Left ventricle myocardium inferior (tissue), 1 donor: ENCODE data around the gene DCHS1. TPM values are rescaled to one million over a fixed set of nuclear protein-coding genes. Genes with fewer than 3 reads are reported as not detected.

Experiments
- DNase-seq: peaks from one replicate; pipeline ENCODE4 v3.0.0-alpha.2; 2020
- H3K27ac ChIP-seq: fragments of 200-600 bp; replicated peaks from 2 replicates; pipeline ENCODE4 v1.8.0; 2021
- H3K27me3 ChIP-seq: fragments of 200-600 bp; 2 replicates; pipeline ENCODE4 v1.8.0; 2021; ENCODE audit warnings: low read depth
- H3K36me3 ChIP-seq: fragments of 200-600 bp; 2 replicates; pipeline ENCODE4 v1.8.0; 2021
- H3K4me1 ChIP-seq: fragments of 200-600 bp; 2 replicates; pipeline ENCODE4 v1.8.0; 2021
- H3K4me3 ChIP-seq: fragments of 200-600 bp; 2 replicates; pipeline ENCODE4 v1.8.0; 2021; ENCODE audit warnings: mild to moderate bottlenecking, moderate library complexity
- H3K9me3 ChIP-seq: fragments of 200-600 bp; replicated peaks from 2 replicates; pipeline ENCODE4 v1.8.0; 2021
- intact Hi-C: fragments of 100-400 bp; cut with micrococcal nuclease; formaldehyde crosslinking; loops from one replicate; pipeline ENCODE4 v1.11.0; 2022
- total RNA-seq: library from RNA; stranded (reverse); fragmentation: NEBNext Ultra II Directional; extraction: Animal tissue kit (Norgen Biotek cat#: 25700); gene quantifications from one replicate; pipeline ENCODE4 v1.2.1, GENCODE V29; 2021
- TF ChIP-seq, protein P1 (sequence below): fragments of 200-600 bp; IDR thresholded peaks from 2 replicates; pipeline ENCODE4 v1.8.0; 2021; ENCODE audit warnings: antibody characterized with exemption, mild to moderate bottlenecking, borderline replicate concordance
- donor health status: DM: no; HTN: yes; CAD: no; lungs with severe emphysema.

DCHS1 gene
- total RNA-seq, 1 donor from 2014 or later: 9.5 TPM

DNA sequence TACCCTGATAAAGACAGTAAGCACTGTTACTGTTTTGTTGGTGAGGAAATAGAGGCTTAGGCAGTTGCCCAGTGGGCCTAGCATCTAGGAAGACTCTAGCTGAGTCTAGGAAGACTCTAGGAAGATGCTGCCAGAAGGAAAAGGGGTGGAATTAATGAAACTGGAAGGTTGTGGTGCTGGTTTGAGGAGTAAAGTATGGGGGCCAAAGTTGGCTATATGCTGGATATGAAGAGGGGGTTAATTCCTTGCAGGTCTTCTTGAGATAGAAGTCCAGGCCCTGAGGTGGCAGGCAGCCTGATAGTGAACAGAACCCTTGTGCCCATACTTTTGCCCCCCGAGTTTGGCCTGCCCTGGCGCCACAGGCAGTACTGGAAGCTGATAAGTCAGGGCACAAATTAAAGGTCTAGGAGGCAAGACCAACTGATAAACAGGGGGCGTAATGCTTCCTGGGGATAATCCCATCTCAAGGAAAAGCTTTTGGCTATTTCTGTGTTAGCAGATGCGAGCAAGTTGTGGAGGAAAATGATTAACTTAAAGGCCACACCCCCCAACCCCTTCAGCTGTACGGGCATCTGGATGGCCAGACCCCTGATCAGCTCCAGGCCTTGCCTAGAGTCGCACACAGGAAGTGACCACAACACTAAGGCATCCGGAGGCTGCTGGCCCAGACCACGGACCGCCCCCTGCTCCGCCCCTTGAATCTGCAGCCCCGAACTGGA lies 49.0 kb downstream of the DCHS1 start:
- Histone ChIP-seq H3K36me3 (peaks cover 38% of the 10 kb centered on the region), H3K4me3 (peak overlapping the region; percentile 90), H3K27me3 (no peaks in the 10 kb centered on the region), H3K27ac (peak overlapping the region; percentile 98), H3K9me3 (no peaks in the 10 kb centered on the region), H3K4me1 (peaks cover 98% of the 10 kb centered on the region)
- peak; percentile 95 for DNase-seq
- TF ChIP-seq, protein P1, sequence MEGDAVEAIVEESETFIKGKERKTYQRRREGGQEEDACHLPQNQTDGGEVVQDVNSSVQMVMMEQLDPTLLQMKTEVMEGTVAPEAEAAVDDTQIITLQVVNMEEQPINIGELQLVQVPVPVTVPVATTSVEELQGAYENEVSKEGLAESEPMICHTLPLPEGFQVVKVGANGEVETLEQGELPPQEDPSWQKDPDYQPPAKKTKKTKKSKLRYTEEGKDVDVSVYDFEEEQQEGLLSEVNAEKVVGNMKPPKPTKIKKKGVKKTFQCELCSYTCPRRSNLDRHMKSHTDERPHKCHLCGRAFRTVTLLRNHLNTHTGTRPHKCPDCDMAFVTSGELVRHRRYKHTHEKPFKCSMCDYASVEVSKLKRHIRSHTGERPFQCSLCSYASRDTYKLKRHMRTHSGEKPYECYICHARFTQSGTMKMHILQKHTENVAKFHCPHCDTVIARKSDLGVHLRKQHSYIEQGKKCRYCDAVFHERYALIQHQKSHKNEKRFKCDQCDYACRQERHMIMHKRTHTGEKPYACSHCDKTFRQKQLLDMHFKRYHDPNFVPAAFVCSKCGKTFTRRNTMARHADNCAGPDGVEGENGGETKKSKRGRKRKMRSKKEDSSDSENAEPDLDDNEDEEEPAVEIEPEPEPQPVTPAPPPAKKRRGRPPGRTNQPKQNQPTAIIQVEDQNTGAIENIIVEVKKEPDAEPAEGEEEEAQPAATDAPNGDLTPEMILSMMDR: no peak
- intact Hi-C loops: loop anchor here (2.0 kb wide), 1 partner anchor 76 kb away; the partner anchor contains the start of gene MRPL17

DNA sequence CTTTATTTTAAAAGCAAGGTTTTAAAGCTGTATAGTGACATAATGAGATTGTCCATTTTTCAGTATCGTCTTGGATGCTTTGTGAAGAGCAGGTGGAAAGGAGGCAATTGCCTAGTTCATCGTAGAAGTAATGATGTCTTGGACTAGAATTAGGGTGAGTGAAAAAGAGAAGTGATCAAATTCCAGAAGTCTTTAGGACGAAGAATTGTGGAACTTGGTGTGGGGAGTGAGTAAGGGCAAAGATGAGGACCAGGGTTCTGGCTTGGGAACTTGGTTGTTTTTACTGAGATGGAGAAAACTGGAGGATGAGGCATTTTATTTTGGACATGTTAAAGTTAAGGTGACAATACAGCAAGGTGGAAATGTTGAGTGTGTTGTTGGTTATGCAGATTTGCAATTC lies 50.8 kb downstream of the DCHS1 start:
- no peak for DNase-seq
- no peaks in the 10 kb centered on the region for H3K27me3 ChIP-seq
- peak overlapping the region; percentile 98 for H3K27ac ChIP-seq
- H3K4me1 ChIP-seq: peaks cover 98% of the 10 kb centered on the region
- intact Hi-C loops: no loop called here
- H3K36me3 ChIP-seq: peaks cover 40% of the 10 kb centered on the region
- H3K9me3 ChIP-seq: no peaks in the 10 kb centered on the region
- peak overlapping the region; percentile 90 for H3K4me3 ChIP-seq
- TF ChIP-seq, protein P1: no peak

DNA sequence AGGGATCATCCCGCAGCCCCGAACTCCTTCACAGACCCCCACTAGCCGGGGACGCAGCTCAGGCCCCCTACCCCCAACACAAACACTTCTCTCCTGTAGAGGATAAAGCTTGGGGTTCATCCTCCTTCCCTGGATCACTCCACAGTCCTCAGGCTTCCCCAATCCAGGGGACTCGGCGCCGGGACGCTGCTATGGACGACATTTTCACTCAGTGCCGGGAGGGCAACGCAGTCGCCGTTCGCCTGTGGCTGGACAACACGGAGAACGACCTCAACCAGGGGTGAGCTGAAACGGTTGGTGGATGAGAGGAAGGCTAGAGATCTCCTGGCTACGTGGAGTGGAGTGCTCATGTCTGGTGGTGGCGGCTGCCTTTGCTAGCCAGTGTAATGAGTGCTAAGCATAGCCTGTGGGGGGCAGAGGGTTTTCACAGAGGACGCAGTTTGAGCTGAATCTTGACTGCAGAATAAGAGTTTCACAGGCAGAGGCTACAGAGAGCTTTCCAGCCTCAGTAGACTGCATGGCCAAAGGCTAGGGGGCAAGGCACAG lies 51.5 kb downstream of the DCHS1 start:
- no peak for DNase-seq
- Histone ChIP-seq H3K27ac (peak overlapping the region; percentile 98), H3K27me3 (no peaks in the 10 kb centered on the region), H3K4me1 (peaks cover 98% of the 10 kb centered on the region), H3K36me3 (peaks cover 40% of the 10 kb centered on the region), H3K4me3 (peak overlapping the region; percentile 90), H3K9me3 (no peaks in the 10 kb centered on the region)
- intact Hi-C loops: no loop called here
- TF ChIP-seq, protein P1: peak; percentile 30

DNA sequence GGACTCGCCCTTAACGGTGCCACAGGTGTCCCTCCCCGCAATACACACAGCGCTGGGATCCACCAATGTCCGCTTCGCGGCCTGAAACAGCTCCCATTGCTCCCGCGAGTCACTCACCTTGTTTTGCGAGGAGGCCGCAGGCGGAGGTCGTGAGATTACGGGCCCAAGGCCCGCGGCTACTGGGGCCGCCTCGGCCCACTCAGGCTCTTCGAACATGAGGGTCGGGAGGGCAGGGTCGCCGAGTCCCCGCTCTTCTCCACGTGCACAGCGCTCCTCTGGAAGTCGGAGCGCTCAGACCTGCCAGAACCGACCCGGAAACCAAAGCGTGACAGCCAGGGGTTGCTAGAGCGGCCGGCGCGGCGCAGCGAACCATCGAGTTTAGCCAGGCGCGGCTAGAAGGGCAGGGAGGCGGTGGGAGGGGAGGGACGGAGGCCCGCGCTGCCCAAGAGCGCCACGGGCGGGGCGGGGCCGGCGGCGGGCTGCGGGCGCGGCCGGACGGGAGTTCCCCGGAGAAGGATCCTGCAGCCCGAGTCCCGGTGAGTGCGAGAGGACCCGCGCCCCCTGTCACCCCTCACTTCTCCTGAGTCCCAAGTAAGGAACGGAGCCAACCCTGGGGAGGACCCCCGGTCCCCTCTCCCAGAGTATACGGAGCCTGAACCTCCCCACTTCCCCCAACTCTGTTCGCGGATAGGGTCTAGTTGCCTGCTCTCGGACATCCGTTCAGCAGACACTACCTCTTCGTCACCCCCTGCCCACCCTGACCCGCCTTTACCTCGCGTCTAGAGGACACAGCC lies 52.1 kb downstream of the DCHS1 start, which contains the start of the genes ILK and RRP8:
Gene ILK, plus strand, starts transcription at position 488 of the 794 bp plus-strand sequence. CDS start 498 bp downstream, outside the sequence.
Gene RRP8, minus strand, starts transcription at position 330 of the 794 bp plus-strand sequence. Its CDS starts 114 bp downstream, at position 216.
- peak within 1 kb of the TSS; percentile 98 for H3K27ac ChIP-seq
- no peaks in the 10 kb centered on the region for H3K27me3 ChIP-seq
- peaks cover 40% of the 10 kb centered on the region for H3K36me3 ChIP-seq
- no peaks in the 10 kb centered on the region for H3K9me3 ChIP-seq
- H3K4me3 ChIP-seq: peak within 1 kb of the TSS; percentile 90
- TF ChIP-seq, protein P1: peak; percentile 51
- DNase-seq: peak; percentile 93
- intact Hi-C loops: no loop called here
- H3K4me1 ChIP-seq: peaks cover 98% of the 10 kb centered on the region
